ENCODE measurements around the gene MYO1B.

GRCh38 chr2:191217580-191217979 is 27.6 kb upstream of the MYO1B start:
- TF ChIP-seq CTCF (IDR thresholded peaks at IDR 0.05) = no peak
- no peak for TF ChIP-seq NR1H2 (CRISPR knock-in tag; IDR thresholded peaks at IDR 0.05)
- TF ChIP-seq PREB (CRISPR knock-in tag; IDR thresholded peaks at IDR 0.05; ENCODE audit: borderline replicate concordance) = no peak
- no peak for TF ChIP-seq TP53 (CRISPR knock-in tag; IDR thresholded peaks at IDR 0.05)
- TF ChIP-seq RELA (CRISPR knock-in tag; IDR thresholded peaks at IDR 0.05; ENCODE audit: borderline replicate concordance) = no peak
- no peak for TF ChIP-seq ZSCAN18 (CRISPR knock-in tag; IDR thresholded peaks at IDR 0.05)
